K562 (cell line): ENCODE measurements around the gene TEX14. TPM values are rescaled to one million over a fixed set of nuclear protein-coding genes. Genes with fewer than 3 reads are reported as not detected.

Experiments used
- ARID4B ChIP-seq: sonication (generic); formaldehyde crosslinking; IDR thresholded peaks from 2 replicates; pipeline ENCODE4 v1.8.0; 2022; ENCODE audit warnings: mild to moderate bottlenecking, missing genetic modification reagents
- ASH1L ChIP-seq: fragments of 450-650 bp; IDR thresholded peaks from 2 replicates; pipeline ENCODE4 v1.6.1; 2018; ENCODE audit warnings: borderline replicate concordance, mild to moderate bottlenecking, low read depth; ENCODE audit not compliant: partially characterized antibody
- CBX5 ChIP-seq: IDR thresholded peaks from 2 replicates; pipeline ENCODE4 v1.6.1; 2014; ENCODE audit warnings: low read depth, borderline replicate concordance
- CHAMP1 ChIP-seq: fragments of 450-650 bp; IDR thresholded peaks from 2 replicates; pipeline ENCODE4 v1.6.1; 2016; ENCODE audit warnings: mild to moderate bottlenecking
- DNMT1 ChIP-seq: fragments of 450-650 bp; IDR thresholded peaks from 2 replicates; pipeline ENCODE4 v1.6.1; 2016; ENCODE audit warnings: antibody characterized with exemption, mild to moderate bottlenecking
- ELF1 ChIP-seq: fragments of 200-800 bp; sonication (Bioruptor generic); IDR thresholded peaks from 2 replicates; pipeline ENCODE4 v1.6.1; 2016; ENCODE audit warnings: missing genetic modification characterization, missing compliant biosample characterization
- GABPB2 ChIP-seq: fragments of 250-450 bp; sonication (Bioruptor Pico); conservative IDR thresholded peaks from 2 replicates; pipeline ENCODE4 v1.5.1; 2021; ENCODE audit warnings: mild to moderate bottlenecking
- HOMEZ ChIP-seq: fragments of 250-450 bp; sonication (Bioruptor Pico); IDR thresholded peaks from 2 replicates; pipeline ENCODE4 v1.4.0; 2020; ENCODE audit warnings: mild to moderate bottlenecking, moderate library complexity
- LEF1 ChIP-seq: fragments of 450-650 bp; IDR thresholded peaks from 2 replicates; pipeline ENCODE4 v1.6.1; 2016; ENCODE audit warnings: mild to moderate bottlenecking
- MXD1 ChIP-seq: fragments of 250-450 bp; sonication (Bioruptor Pico); IDR thresholded peaks from 2 replicates; pipeline ENCODE4 v1.8.0; 2021; ENCODE audit warnings: borderline replicate concordance, mild to moderate bottlenecking, moderate library complexity; ENCODE audit not compliant: poor library complexity, severe bottlenecking
- POU5F1 ChIP-seq: fragments of 150-350 bp; IDR thresholded peaks from 2 replicates; pipeline ENCODE4 v1.6.1; 2014; ENCODE audit warnings: borderline replicate concordance, low read length, low read depth, mild to moderate bottlenecking; ENCODE audit not compliant: partially characterized antibody
- SIN3B ChIP-seq: fragments of 450-650 bp; IDR thresholded peaks from 2 replicates; pipeline ENCODE4 v1.6.1; 2017; ENCODE audit warnings: low read depth, mild to moderate bottlenecking, moderate library complexity
- STAT5A ChIP-seq: IDR thresholded peaks from 2 replicates; pipeline ENCODE4 v1.6.1; 2012; ENCODE audit warnings: low read length, inconsistent platforms, borderline replicate concordance
- TCF15 ChIP-seq: fragments of 250-450 bp; sonication (Bioruptor Pico); IDR thresholded peaks from 2 replicates; pipeline ENCODE4 v1.8.0; 2022; ENCODE audit warnings: moderate library complexity, mild to moderate bottlenecking, inconsistent platforms
- TCFL5 ChIP-seq: fragments of 250-450 bp; sonication (Bioruptor Pico); conservative IDR thresholded peaks from 2 replicates; pipeline ENCODE4 v1.6.1; 2021; ENCODE audit warnings: mild to moderate bottlenecking, moderate library complexity, matching md5 sums
- ZFP30 ChIP-seq: fragments of 250-450 bp; sonication (Bioruptor Pico); IDR thresholded peaks from 2 replicates; pipeline ENCODE4 v1.8.0; 2022; ENCODE audit warnings: moderate library complexity, mild to moderate bottlenecking, inconsistent platforms, borderline replicate concordance
- ZNF75A ChIP-seq: fragments of 450-650 bp; formaldehyde crosslinking; IDR thresholded peaks from 2 replicates; pipeline ENCODE4 v1.4.0; 2020; ENCODE audit warnings: mild to moderate bottlenecking
- polyA plus RNA-seq, 8 experiments: library from polyadenylated mRNA; depleted of rRNA in 4 of 8; stranded (reverse) in 5 of 8; unstranded in 3 of 8; fragments of >200 nt; fragmentation: Nextera tagmentation in 2 of 8; fragmentation: Illumina TruSeq in 1 of 8; extraction: Ambion mirVana in 2 of 8; extraction: Trizol in 1 of 8; gene quantifications; 2 replicates each; pipeline versions ENCODE4 v1.2.1 to v1.2.3, GENCODE V29; 2011 to 2014; ENCODE audit warnings: inconsistent platforms in 1 of 8, missing spikeins in 1 of 8
- total RNA-seq, 7 experiments: library from RNA; depleted of rRNA in 6 of 7; stranded (reverse); fragments of >200 nt in 6 of 7; fragmentation: Illumina TruSeq in 2 of 7; extraction: Trizol in 2 of 7; gene quantifications; 2 replicates each; pipeline versions ENCODE4 v1.2.1 to v1.2.3, GENCODE V29; 2011 to 2021; ENCODE audit warnings: low replicate concordance in 1 of 7

Gene TEX14
- total and polyA plus RNA-seq, 9 of the 15 experiments (the other 6 are each of a cell fraction or from before 2014, with no cell fraction given) = 0.05 to 0.12 (median 0.09) TPM; not detected in 1

GRCh38 chr17:58513965-58514769 is 177.7 kb downstream of the TEX14 start, which contains the start of gene MTMR4 (continued):
- TF ChIP-seq ARID4B (CRISPR knock-in tag) = no peak
- no peak for TF ChIP-seq ZFP30 (CRISPR knock-in tag)
- no peak for TF ChIP-seq ZNF75A (CRISPR knock-in tag)
- no peak for TF ChIP-seq CBX5
- TF ChIP-seq HOMEZ (CRISPR knock-in tag) = no peak
- no peak for TF ChIP-seq CHAMP1
- no peak for TF ChIP-seq MXD1 (CRISPR knock-in tag)
- TF ChIP-seq DNMT1 = no peak
- no peak for TF ChIP-seq GABPB2 (CRISPR knock-in tag)
- no peak for TF ChIP-seq ASH1L
- no peak for TF ChIP-seq TCFL5 (CRISPR knock-in tag)
- TF ChIP-seq POU5F1 = no peak
- TF ChIP-seq TCF15 (CRISPR knock-in tag) = no peak
- peak; percentile 40; the same call in 1 of the 2 replicates for TF ChIP-seq SIN3B
- TF ChIP-seq ELF1 = no peak
- no peak for TF ChIP-seq LEF1
- no peak for TF ChIP-seq STAT5A
